HepG2 (cell line): ENCODE measurements around the gene CLEC16A. TPM values are rescaled to one million over a fixed set of nuclear protein-coding genes. Genes with fewer than 3 reads are reported as not detected.

Experiments used
- ATAC-seq: fragments of 200-7000 bp; cut with Tn5 transposase; 3 replicates; pipeline ENCODE4 v1.9.1; 2020; ENCODE audit warnings: mild to moderate bottlenecking, moderate library complexity
- BruUV-seq: library from RNA; stranded (reverse); fragments of 400-500 nt; replicated peaks from 2 replicates; lab custom pipeline; 2021; lab: Mats Ljungman, UMichigan
- CTCF ChIA-PET: fragments of 300-600 bp; formaldehyde crosslinking; extraction: SDS; loops from one replicate; lab custom pipeline; 2021; ENCODE audit warnings: low total read pairs, inconsistent platforms, low intra/inter-chr PET ratio; lab: Yijun Ruan, JAX
- POLR2A ChIA-PET: fragments of 350-600 bp; sonication (Branson Sonifier 250); formaldehyde crosslinking; loops from one replicate; lab custom pipeline; 2020; ENCODE audit warnings: antibody characterized with exemption, inconsistent platforms; lab: Yijun Ruan, JAX
- DNase-seq: peaks from one replicate; pipeline ENCODE4 v3.0.0-alpha.2; 2015; ENCODE audit warnings: low spot score
- FAIRE-seq: peaks from 3 replicates; lab custom pipeline; 2011; peaks lifted over from hg19 to GRCh38; lab: Jason Lieb, UNC
- H2AFZ ChIP-seq: one replicate; pipeline ENCODE4 v1.6.1; 2011; ENCODE audit warnings: low read length, inconsistent platforms
- H3K27ac ChIP-seq: fragments of 300-600 bp; 3 replicates; pipeline ENCODE4 v1.8.0; 2011; ENCODE audit warnings: mixed run types, mild to moderate bottlenecking, mixed read lengths, low read length, inconsistent platforms; ENCODE audit not compliant: insufficient read depth; ENCODE audit errors: extremely low read length
- H3K27me3 ChIP-seq, 2 experiments: fragments of 200-600 bp in 1 of 2; 2 replicates in 1 of 2; 3 replicates in 1 of 2; pipeline versions ENCODE4 v1.6.0 to v1.8.0; 2011; ENCODE audit warnings: low read length in 2 of 2, mild to moderate bottlenecking in 2 of 2, moderate library complexity in 2 of 2, inconsistent platforms in 1 of 2; ENCODE audit not compliant: insufficient read depth in 2 of 2, control insufficient read depth in 1 of 2
- H3K36me3 ChIP-seq, 2 experiments: fragments of 200-600 bp in 1 of 2; replicated peaks in 1 of 2; 2 replicates in 1 of 2; 3 replicates in 1 of 2; pipeline versions ENCODE4 v1.5.1 to v1.8.0; 2011; ENCODE audit warnings: low read length in 2 of 2, inconsistent platforms in 1 of 2; ENCODE audit not compliant: insufficient read depth in 2 of 2, control insufficient read depth in 1 of 2
- H3K4me1 ChIP-seq: 2 replicates; pipeline ENCODE4 v1.5.1; 2012; ENCODE audit warnings: low read length, inconsistent platforms; ENCODE audit not compliant: insufficient read depth
- H3K4me2 ChIP-seq: 2 replicates; pipeline ENCODE4 v1.6.0; 2011; ENCODE audit warnings: low read depth, low read length, inconsistent platforms
- H3K4me3 ChIP-seq, 3 experiments: fragments of 200-600 bp in 1 of 3; sonication (generic), shearing (Covaris generic) in 1 of 3; replicated peaks in 1 of 3; 2 replicates each; pipeline ENCODE4 v1.5.1; 2011 to 2016; ENCODE audit warnings: low read length in 3 of 3, inconsistent platforms in 2 of 3, low read depth in 2 of 3, mild to moderate bottlenecking in 2 of 3, control low read depth in 1 of 3, mixed read lengths in 1 of 3; ENCODE audit not compliant: insufficient read depth in 1 of 3
- H3K79me2 ChIP-seq: one replicate; pipeline ENCODE4 v1.6.1; 2011; ENCODE audit warnings: low read length, inconsistent platforms; ENCODE audit not compliant: insufficient read depth
- H3K9ac ChIP-seq: 2 replicates; pipeline ENCODE4 v1.6.0; 2011; ENCODE audit warnings: mild to moderate bottlenecking, low read depth, low read length, inconsistent platforms; ENCODE audit not compliant: insufficient read depth
- H3K9me3 ChIP-seq: 2 replicates; pipeline ENCODE4 v1.5.1; 2012; ENCODE audit warnings: mild to moderate bottlenecking, low read length
- H4K20me1 ChIP-seq: 2 replicates; pipeline ENCODE4 v1.6.0; 2011; ENCODE audit warnings: inconsistent platforms, mild to moderate bottlenecking, low read length, moderate library complexity; ENCODE audit not compliant: insufficient read depth
- DMTF1 ChIP-seq: sonication (generic); formaldehyde crosslinking; IDR thresholded peaks from 2 replicates; pipeline ENCODE4 v1.4.0; 2020; ENCODE audit warnings: mild to moderate bottlenecking, missing genetic modification reagents
- GATAD1 ChIP-seq: IDR thresholded peaks from 2 replicates; pipeline ENCODE4 v1.6.1; 2016; ENCODE audit warnings: missing genetic modification reagents, missing compliant biosample characterization
- HNF1B ChIP-seq: sonication (generic); formaldehyde crosslinking; IDR thresholded peaks from 2 replicates; pipeline ENCODE4 v1.5.1; 2020; ENCODE audit warnings: mild to moderate bottlenecking, moderate library complexity, missing genetic modification reagents
- KLF15 ChIP-seq: sonication (generic); formaldehyde crosslinking; IDR thresholded peaks from 2 replicates; pipeline ENCODE4 v1.8.1; 2023; ENCODE audit warnings: borderline replicate concordance, mild to moderate bottlenecking, inconsistent platforms, missing genetic modification reagents, mixed read lengths
- MTA1 ChIP-seq: sonication (generic); formaldehyde crosslinking; IDR thresholded peaks from 2 replicates; pipeline ENCODE4 v1.4.0; 2020; ENCODE audit warnings: missing genetic modification reagents, mild to moderate bottlenecking, borderline replicate concordance
- PAXIP1 ChIP-seq: sonication (generic); formaldehyde crosslinking; conservative IDR thresholded peaks from 2 replicates; pipeline ENCODE4 v1.4.0; 2020; ENCODE audit warnings: mild to moderate bottlenecking, missing genetic modification reagents, moderate library complexity
- REL ChIP-seq: sonication (generic); formaldehyde crosslinking; conservative IDR thresholded peaks from 2 replicates; pipeline ENCODE4 v1.8.0; 2022; ENCODE audit warnings: mild to moderate bottlenecking, missing genetic modification reagents, moderate library complexity
- RFX1 ChIP-seq: fragments of 450-650 bp; IDR thresholded peaks from 2 replicates; pipeline ENCODE4 v1.6.1; 2017
- SMARCC2 ChIP-seq: fragments of 450-650 bp; IDR thresholded peaks from 2 replicates; pipeline ENCODE4 v1.6.1; 2017; ENCODE audit warnings: antibody characterized with exemption, mild to moderate bottlenecking
- ZFP36L1 ChIP-seq: sonication (generic); formaldehyde crosslinking; IDR thresholded peaks from 2 replicates; pipeline ENCODE4 v1.8.0; 2022; ENCODE audit warnings: mild to moderate bottlenecking, missing genetic modification reagents, moderate library complexity
- ZNF280B ChIP-seq: sonication (generic); formaldehyde crosslinking; IDR thresholded peaks from 2 replicates; pipeline ENCODE4 v1.5.0; 2020; ENCODE audit warnings: missing genetic modification reagents, mild to moderate bottlenecking, borderline replicate concordance
- WGBS: methylation state at CpG from one replicate; pipeline ENCODE4 v1.1.6; 2017; ENCODE audit warnings: low lambda C conversion rate; 5-methylcytosine and 5-hydroxymethylcytosine counted together
- in situ Hi-C: cut with HindIII; loops from 2 replicates; pipeline ENCODE4 v1.10.0; 2017; ENCODE audit warnings: low pct_unique_long_range_greater_than_20kb; ENCODE audit not compliant: extremely low pct_ligation_motif_present
- intact Hi-C: fragments of 100-400 bp; cut with micrococcal nuclease; formaldehyde crosslinking; loops from one replicate; pipeline ENCODE4 v1.10.0; 2022; ENCODE audit not compliant: unreplicated experiment
- polyA plus RNA-seq, 8 experiments: library from polyadenylated mRNA; depleted of rRNA in 3 of 8; stranded (reverse) in 7 of 8; unstranded in 1 of 8; fragments of >200 nt; fragmentation: Illumina TruSeq in 4 of 8; extraction: Trizol in 4 of 8; gene quantifications; 2 replicates each; pipeline versions ENCODE4 v1.2.1 to v1.2.3, GENCODE V29; 2011 to 2016; ENCODE audit warnings: low read depth in 4 of 8, missing spikeins in 1 of 8, mixed read lengths in 1 of 8; ENCODE audit not compliant: insufficient read depth in 1 of 8
- total RNA-seq, 5 experiments: library from RNA; depleted of rRNA; stranded (reverse); fragments of >200 nt; fragmentation: Illumina TruSeq; extraction: Trizol; gene quantifications; 2 replicates each; pipeline ENCODE4 v1.2.3, GENCODE V29; 2016; ENCODE audit warnings: low read depth in 1 of 5

CLEC16A gene
- total and polyA plus RNA-seq, 2 of the 13 experiments (the other 11 are each of a cell fraction or from before 2014, with no cell fraction given): 8.5 to 10.3 TPM

GRCh38 chr16:11046382-11046931 is 102.1 kb downstream of the CLEC16A start:
- no peak for FAIRE-seq
- DNase-seq: no peak
- no peak overlapping the region for H3K4me2 ChIP-seq

More at GRCh38 chr16:11046382-11046931, 102.1 kb downstream of the CLEC16A start:
- H3K9me3 ChIP-seq: no peaks in the 10 kb centered on the region
- in situ Hi-C loops (no loop called here), intact Hi-C loops (no loop called here)
- ChIA-PET POLR2A (no interaction called here), CTCF (no interaction called here)
- H3K4me3 ChIP-seq: no peak overlapping the region
- no peaks in the 10 kb centered on the region for H3K4me1 ChIP-seq
- no TSS peak for BruUV-seq
- no peak overlapping the region for H3K9ac ChIP-seq
- no peaks in the 10 kb centered on the region for H3K79me2 ChIP-seq
- no peaks in the 10 kb centered on the region; a peak in 1 of 5 replicates for H3K27me3 ChIP-seq
- ATAC-seq: no peak
- no peak overlapping the region for H3K27ac ChIP-seq
- 87% methylated on average over 5 of the region's 5 CpGs for WGBS
- no peak overlapping the region for H2AFZ ChIP-seq
- peaks cover 17% of the 10 kb centered on the region in 2 experiments for H3K36me3 ChIP-seq
- no peaks in the 10 kb centered on the region for H4K20me1 ChIP-seq
- no peak for TF ChIP-seq RFX1
- TF ChIP-seq DMTF1 (CRISPR knock-in tag): no peak
- TF ChIP-seq ZNF280B (CRISPR knock-in tag): no peak
- no peak for TF ChIP-seq ZFP36L1 (CRISPR knock-in tag)
- TF ChIP-seq SMARCC2: no peak
- TF ChIP-seq GATAD1 (CRISPR knock-in tag): no peak
- no peak for TF ChIP-seq REL (CRISPR knock-in tag)
- no peak for TF ChIP-seq PAXIP1 (CRISPR knock-in tag)
- TF ChIP-seq MTA1: no peak
- no peak for TF ChIP-seq KLF15 (CRISPR knock-in tag)
- no peak for TF ChIP-seq HNF1B (CRISPR knock-in tag)
